ENCODE measurements around the gene GLCE. TPM values are rescaled to one million over a fixed set of nuclear protein-coding genes. Genes with fewer than 3 reads are reported as not detected.
"Not testable (repeated sequence)": the region's sequence is repeated elsewhere in the genome, so short reads cannot be mapped to it uniquely, and the experiment has no call there.

The GLCE gene
- total and polyA plus RNA-seq, 7 donors, result 2.5 to 6.0 (median 4.2) TPM

DNA sequence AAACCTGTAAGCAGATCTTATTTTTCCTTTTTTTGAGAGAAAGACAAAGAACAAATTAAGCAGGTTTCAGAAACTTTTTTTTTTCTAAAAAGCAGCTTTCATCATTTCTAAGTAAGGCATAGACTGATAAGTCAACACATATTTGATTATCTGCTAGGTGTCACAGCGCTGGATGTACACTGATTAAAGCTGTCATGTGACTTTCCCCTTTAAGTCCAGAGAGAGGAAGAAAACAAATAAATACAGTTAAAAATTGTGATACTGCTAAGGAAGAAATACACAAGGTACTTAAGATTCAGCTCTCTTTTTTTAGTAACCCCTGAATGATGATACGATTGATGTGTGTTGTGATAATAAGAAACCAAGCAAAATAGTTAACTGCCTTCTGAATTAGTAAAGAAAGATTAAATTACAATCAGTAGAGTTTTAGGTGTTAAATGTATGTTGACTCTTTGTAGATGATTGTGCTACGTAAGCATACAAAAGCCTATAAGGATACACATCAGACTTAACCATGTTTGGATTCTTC, 2.8 kb downstream of the GLCE start:
- intact Hi-C loops (cut with DNase I), result loop anchor here in 1 of 2 donors (5.0 kb wide), 2 partner anchors 86 to 106 kb away; no protein-coding TSS in a partner anchor
- H3K4me1 ChIP-seq, result peaks cover 10% of the 10 kb centered on the region
- no peak for DNase-seq
- no peak for ATAC-seq
- WGBS, 3 donors, result 94 to 100% (median 97%) methylated on average over 3 of the region's 3 CpGs
- H3K36me3 ChIP-seq (ENCODE audit: insufficient read depth in 1 of 2, low read depth in 1 of 2), result no peaks in the 10 kb centered on the region
- TF ChIP-seq, protein P1, sequence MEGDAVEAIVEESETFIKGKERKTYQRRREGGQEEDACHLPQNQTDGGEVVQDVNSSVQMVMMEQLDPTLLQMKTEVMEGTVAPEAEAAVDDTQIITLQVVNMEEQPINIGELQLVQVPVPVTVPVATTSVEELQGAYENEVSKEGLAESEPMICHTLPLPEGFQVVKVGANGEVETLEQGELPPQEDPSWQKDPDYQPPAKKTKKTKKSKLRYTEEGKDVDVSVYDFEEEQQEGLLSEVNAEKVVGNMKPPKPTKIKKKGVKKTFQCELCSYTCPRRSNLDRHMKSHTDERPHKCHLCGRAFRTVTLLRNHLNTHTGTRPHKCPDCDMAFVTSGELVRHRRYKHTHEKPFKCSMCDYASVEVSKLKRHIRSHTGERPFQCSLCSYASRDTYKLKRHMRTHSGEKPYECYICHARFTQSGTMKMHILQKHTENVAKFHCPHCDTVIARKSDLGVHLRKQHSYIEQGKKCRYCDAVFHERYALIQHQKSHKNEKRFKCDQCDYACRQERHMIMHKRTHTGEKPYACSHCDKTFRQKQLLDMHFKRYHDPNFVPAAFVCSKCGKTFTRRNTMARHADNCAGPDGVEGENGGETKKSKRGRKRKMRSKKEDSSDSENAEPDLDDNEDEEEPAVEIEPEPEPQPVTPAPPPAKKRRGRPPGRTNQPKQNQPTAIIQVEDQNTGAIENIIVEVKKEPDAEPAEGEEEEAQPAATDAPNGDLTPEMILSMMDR (IDR thresholded peaks at IDR 0.05), result no peak
- no peak overlapping the region for H3K4me3 ChIP-seq
- no peaks in the 10 kb centered on the region for H3K9me3 ChIP-seq
- no peak overlapping the region for H3K27ac ChIP-seq
- no peaks in the 10 kb centered on the region for H3K27me3 ChIP-seq (ENCODE audit: insufficient read depth in 3 of 3, low read length in 2 of 3)

DNA sequence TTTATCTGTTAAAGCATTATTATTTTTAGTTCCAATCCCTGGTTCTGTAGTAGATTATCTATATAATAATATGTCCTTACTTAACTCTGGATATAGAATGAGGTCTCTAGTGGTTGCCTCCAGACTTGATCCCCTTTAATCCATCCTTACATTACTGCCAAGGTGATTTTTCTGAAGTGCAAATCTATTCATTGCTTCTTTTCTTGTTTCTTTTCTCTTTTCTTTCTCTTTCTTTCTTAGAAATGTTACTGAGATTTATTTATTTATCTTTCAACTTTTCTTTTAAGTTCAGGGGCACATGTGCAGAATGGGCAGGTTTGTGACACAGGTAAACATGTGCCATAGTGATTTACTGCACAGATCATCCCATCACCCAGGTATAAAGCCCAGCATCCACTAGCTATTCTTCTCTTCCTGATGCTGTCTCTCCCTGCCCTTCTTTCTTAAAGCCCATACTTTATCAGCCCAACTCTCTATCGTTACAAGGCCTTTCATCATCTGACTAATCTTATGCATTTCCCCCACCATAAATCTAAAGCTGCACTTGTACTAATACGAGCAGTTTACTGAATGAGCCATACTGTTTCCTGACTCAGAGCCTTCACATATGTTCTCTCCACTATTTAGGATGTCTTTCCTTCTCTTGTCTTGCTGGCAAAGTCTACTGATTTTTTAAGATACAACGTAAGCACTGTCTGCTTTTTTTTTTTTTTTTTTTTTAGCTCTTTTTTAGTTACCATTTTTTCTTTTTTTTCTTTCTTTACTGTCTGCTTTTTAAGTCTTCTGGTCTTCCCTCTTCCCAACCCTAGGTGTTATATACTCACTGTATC, 4.6 kb downstream of the GLCE start:
- intact Hi-C loops (cut with DNase I), result loop anchor here in 1 of 2 donors (5.0 kb wide), 2 partner anchors 88 to 108 kb away; no protein-coding TSS in a partner anchor
- 78 to 84% (median 82%) methylated on average over 3 of the region's 3 CpGs for WGBS, 3 donors
- ATAC-seq (no peak), DNase-seq (no peak)
- H3K36me3 ChIP-seq (ENCODE audit: insufficient read depth in 1 of 2, low read depth in 1 of 2), result no peaks in the 10 kb centered on the region
- peaks cover 5% of the 10 kb centered on the region for H3K4me1 ChIP-seq
- H3K4me3 ChIP-seq, result no peak overlapping the region
- no peaks in the 10 kb centered on the region for H3K9me3 ChIP-seq
- TF ChIP-seq, protein P1 (IDR thresholded peaks at IDR 0.05), result no peak
- no peaks in the 10 kb centered on the region for H3K27me3 ChIP-seq (ENCODE audit: insufficient read depth in 3 of 3, low read length in 2 of 3)
- no peak overlapping the region for H3K27ac ChIP-seq

DNA sequence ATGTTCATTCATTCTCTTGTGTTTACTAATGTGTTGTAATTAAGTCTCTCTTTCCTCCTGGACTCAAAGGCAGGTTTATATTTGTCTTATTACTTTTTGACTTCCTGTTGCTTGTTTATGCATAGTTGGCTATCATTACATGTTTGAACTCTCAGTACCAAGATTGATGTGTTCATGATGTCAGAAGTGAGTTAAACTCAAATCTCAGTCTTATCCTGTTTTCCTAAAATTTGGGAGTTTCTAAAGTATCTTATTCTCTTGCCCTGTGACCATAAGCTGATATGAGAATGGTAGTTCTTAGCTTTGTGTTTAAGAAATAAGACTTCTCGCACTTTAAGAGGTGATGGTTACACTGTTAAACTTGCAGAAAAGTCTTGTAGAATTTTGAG, 5.2 kb downstream of the GLCE start:
- TF ChIP-seq, protein P1 (IDR thresholded peaks at IDR 0.05), result no peak
- no peaks in the 10 kb centered on the region for H3K27me3 ChIP-seq (ENCODE audit: insufficient read depth in 3 of 3, low read length in 2 of 3)
- WGBS, 3 donors, result 98 to 100% (median 100%) methylated on average over 1 of the region's 1 CpG
- DNase-seq (no peak), ATAC-seq (no peak)
- no peaks in the 10 kb centered on the region for H3K36me3 ChIP-seq (ENCODE audit: insufficient read depth in 1 of 2, low read depth in 1 of 2)
- intact Hi-C loops (cut with DNase I), result no loop called here
- no peak overlapping the region for H3K4me3 ChIP-seq
- no peak overlapping the region for H3K27ac ChIP-seq
- peaks cover 5% of the 10 kb centered on the region for H3K4me1 ChIP-seq
- no peaks in the 10 kb centered on the region for H3K9me3 ChIP-seq

DNA sequence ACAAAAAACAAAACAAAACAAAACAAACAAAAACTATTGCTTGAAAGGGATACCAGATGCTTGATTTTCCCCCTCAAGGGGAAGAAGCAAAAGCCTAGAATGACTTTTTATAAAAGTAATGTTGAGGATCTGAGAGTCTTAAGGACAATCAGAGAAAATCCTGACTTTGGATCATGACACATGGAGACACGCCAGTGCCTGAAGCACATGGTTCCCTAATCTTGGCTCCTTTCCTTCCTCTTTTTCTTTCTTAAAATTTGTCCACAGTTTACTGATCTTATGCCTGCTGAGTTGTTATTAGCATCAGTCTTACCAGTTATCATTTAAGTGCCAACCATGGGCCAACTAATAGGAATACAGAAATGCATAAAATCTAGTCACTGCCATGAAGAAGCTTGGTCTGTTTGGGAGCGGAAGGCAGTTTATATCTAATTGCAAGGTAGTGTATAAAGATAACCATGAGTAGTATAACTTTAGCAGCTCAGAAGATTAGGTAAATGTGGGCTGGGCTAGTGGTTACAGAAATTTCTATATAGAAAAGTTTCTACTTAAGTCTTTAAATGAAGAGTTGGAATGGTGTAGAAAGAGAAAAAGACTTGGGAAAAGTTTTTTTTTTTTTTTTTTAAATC, 6.9 kb downstream of the GLCE start:
- H3K27ac ChIP-seq, result no peak overlapping the region
- peaks cover under 1% of the 10 kb centered on the region for H3K4me1 ChIP-seq
- TF ChIP-seq, protein P1 (IDR thresholded peaks at IDR 0.05), result no peak
- ATAC-seq, result no peak
- H3K36me3 ChIP-seq (ENCODE audit: insufficient read depth in 1 of 2, low read depth in 1 of 2), result no peaks in the 10 kb centered on the region
- H3K27me3 ChIP-seq (ENCODE audit: insufficient read depth in 3 of 3, low read length in 2 of 3), result no peaks in the 10 kb centered on the region
- intact Hi-C loops (cut with DNase I), result no loop called here
- no peak for DNase-seq
- H3K9me3 ChIP-seq, result no peaks in the 10 kb centered on the region
- H3K4me3 ChIP-seq, result no peak overlapping the region
- WGBS, 3 donors, result 79 to 89% (median 84%) methylated on average over 2 of the region's 2 CpGs

- H3K27ac ChIP-seq; DNase-seq; H3K4me3 ChIP-seq; H3K4me1 ChIP-seq; H3K27me3 ChIP-seq (ENCODE audit: insufficient read depth in 3 of 3, low read length in 2 of 3); ATAC-seq; H3K9me3 ChIP-seq; intact Hi-C loops (cut with DNase I); H3K36me3 ChIP-seq (ENCODE audit: insufficient read depth in 1 of 2, low read depth in 1 of 2): not testable (repeated sequence)
- WGBS, 3 donors, result 90 to 94% (median 94%) methylated on average over 7 of the region's 7 CpGs
These were observed 7.9 kb downstream of the GLCE start for GRCh38 chr15:69168361-69168760.

DNA sequence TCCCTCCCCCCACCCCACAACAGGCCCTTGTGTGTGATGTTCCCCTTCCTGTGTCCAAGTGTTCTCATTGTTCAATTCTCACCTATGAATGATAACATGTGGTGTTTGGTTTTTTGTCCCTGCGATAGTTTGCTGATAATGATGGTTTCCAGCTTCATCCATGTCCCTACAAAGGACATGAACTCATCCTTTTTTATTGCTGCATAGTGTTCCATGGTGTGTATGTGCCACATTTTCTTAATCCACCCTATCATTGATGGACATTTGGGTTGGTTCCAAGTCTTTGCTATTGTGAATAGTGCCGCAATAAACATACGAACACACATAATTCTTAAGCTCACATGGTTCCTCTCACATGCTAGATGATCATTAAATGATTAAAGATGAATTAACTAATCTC, 9.1 kb downstream of the GLCE start:
- H3K4me3 ChIP-seq; H3K9me3 ChIP-seq; H3K36me3 ChIP-seq (ENCODE audit: insufficient read depth in 1 of 2, low read depth in 1 of 2); H3K4me1 ChIP-seq; H3K27ac ChIP-seq; intact Hi-C loops (cut with DNase I); ATAC-seq; H3K27me3 ChIP-seq (ENCODE audit: insufficient read depth in 3 of 3, low read length in 2 of 3); DNase-seq: not testable (repeated sequence)
- 98 to 99% (median 98%) methylated on average over 3 of the region's 3 CpGs for WGBS, 3 donors
